NOMO-1 (cell line): ENCODE results near the gene ZSCAN16.

ENCODE experiments used
- DNase-seq, 2 experiments: peaks; one replicate each; lab custom pipeline; 2025; ENCODE audit not compliant: unreplicated experiment in 2 of 2; lab: John Stamatoyannopoulos, UW

ZSCAN16 gene

GRCh38 chr6:28125401-28125800 is 992 bp downstream of the ZSCAN16 start:
- no peak for DNase-seq

GRCh38 chr6:28134015-28134414 is 9.6 kb downstream of the ZSCAN16 start:
- peak; percentile 7 to 40 for DNase-seq

GRCh38 chr6:28134716-28135115 is 10.3 kb downstream of the ZSCAN16 start:
- peak in 1 of 2 experiments; percentile 1 for DNase-seq

- DNase-seq, result peak in 1 of 2 experiments; percentile 16
These were observed 11.0 kb downstream of the ZSCAN16 start for GRCh38 chr6:28135393-28135792.

GRCh38 chr6:28136585-28137504 is 12.4 kb downstream of the ZSCAN16 start:
- peak; percentile 73 to 74 for DNase-seq

- peak; percentile 23 to 57 for DNase-seq
These were observed 13.1 kb downstream of the ZSCAN16 start for GRCh38 chr6:28137505-28137981.

- no peak for DNase-seq
These were observed 15.6 kb downstream of the ZSCAN16 start for GRCh38 chr6:28139860-28140543.

GRCh38 chr6:28140616-28141015 is 16.2 kb downstream of the ZSCAN16 start:
- DNase-seq, result no peak

GRCh38 chr6:28141500-28142329 is 17.3 kb downstream of the ZSCAN16 start, which contains the start of gene ZKSCAN8:
TSS of gene ZKSCAN8 (plus strand) at chr6:28141883. CDS start at chr6:28148408, 6,525 bp downstream.
- DNase-seq, result peak; percentile 65 to 70

GRCh38 chr6:28142446-28142845 is 18.0 kb downstream of the ZSCAN16 start:
- DNase-seq, result peak in 1 of 2 experiments; percentile 4

DNA sequence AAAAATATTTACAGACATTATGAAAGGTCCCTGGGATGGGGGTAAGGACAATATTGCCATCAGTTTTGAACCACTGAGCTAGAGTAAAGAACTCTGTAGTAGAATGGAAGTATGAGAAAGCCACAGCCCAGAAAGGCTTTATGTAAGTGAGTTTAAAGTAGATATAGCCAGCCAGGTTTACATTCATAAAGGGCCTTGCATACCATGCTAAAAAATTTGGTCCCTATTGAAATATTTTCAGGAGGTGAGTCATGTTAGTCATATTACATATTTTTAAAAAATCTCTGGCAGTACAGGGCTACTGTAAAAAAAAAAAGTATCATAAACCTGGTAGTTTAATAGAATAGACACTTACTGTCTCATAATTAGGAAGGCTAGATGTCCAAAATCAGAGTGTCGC is 20.8 kb downstream of the ZSCAN16 start:
- DNase-seq, result no peak

- no peak for DNase-seq
These were observed 28.1 kb downstream of the ZSCAN16 start for GRCh38 chr6:28152531-28152930.

DNA sequence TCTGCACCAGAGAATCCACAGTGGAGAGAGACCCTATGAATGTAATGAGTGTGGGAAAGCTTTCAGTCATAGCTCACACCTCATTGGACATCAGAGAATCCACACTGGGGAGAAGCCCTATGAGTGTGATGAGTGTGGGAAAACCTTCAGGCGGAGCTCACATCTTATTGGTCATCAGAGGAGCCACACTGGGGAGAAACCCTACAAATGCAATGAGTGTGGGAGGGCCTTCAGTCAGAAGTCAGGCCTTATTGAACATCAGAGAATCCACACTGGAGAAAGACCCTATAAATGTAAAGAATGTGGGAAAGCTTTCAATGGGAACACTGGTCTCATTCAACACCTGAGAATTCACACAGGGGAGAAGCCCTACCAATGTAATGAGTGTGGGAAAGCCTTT is 29.1 kb downstream of the ZSCAN16 start:
- no peak for DNase-seq

DNA sequence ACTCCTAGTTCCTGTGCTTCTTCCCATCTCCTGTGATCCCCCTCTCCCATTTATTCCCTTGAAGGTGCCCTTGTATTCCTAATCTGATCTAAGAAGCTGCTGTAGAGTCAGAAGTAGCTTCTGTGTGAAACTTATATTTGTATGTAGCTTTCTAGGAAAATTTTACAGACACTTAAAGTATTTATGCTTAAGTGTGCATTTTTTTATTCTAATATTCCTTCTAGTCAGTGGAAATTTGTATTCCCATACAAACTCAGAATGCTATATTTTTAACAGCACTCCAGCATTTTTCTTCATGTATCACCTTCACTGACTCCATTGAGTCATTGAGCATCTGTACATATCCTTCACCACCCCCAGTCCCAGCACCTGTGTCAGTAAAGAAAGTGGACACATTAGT is 29.9 kb downstream of the ZSCAN16 start:
- no peak for DNase-seq

DNA sequence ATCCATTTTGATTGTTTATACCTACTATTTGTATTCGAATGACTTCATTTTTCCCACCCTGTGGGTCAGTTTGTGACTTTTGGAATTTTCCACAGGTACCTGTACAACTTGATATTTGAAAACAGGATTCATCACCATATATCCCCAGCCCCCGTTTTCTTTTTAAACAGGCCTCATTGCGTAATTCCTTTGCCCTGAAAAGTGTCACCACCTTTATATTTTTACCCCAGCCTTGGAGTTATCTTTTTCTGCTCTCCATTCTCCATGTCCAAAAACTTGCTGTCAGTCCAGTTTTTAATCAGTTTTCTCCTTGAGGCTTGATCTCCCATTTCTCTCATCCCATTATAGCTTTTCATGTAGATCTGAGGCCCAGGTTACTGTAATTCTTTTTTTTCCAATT is 33.9 kb downstream of the ZSCAN16 start:
- no peak for DNase-seq

- DNase-seq, result no peak
These were observed 34.7 kb downstream of the ZSCAN16 start for GRCh38 chr6:28159029-28159607.

- no peak for DNase-seq
These were observed 35.8 kb downstream of the ZSCAN16 start for GRCh38 chr6:28160233-28160632.

- DNase-seq, result peak; percentile 23 to 49
These were observed 37.1 kb downstream of the ZSCAN16 start for GRCh38 chr6:28161410-28162079.

DNA sequence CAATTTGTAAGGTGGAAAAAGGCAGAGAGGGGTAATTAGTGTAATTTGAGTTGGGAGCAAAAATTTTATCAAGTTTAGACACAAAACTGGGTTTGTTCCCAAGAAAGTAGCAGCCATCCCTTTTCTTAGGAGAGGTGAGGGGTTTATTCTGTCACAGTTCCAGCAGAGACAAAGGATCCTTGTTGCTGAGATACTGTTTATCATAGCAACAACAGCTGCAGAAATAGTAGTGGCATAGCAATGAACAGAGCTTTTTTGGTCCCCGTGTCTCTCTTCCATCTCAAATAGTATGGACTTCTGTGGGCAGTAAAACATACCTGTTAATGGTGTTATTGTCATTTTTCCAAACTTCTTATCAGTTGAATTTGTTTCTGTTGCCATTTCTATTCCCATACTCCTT is 41.2 kb downstream of the ZSCAN16 start:
- no peak for DNase-seq

DNA sequence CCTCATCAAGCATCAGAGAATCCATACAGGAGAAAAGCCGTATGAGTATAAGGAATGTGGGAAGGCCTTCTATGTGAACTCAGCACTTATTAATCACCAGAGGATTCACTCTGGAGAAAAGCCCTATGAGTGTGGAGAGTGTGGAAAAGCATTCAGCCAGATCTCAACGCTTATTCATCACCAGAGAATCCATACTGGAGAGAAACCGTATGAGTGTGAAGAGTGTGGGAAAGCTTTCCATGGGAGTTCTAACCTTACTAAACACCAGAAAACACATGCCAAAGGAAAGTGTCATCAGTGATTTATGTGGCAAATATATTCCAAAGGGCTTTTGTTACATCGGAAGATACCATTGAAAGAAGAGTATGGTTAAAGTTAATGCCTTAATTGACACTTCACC is 42.7 kb downstream of the ZSCAN16 start:
- no peak for DNase-seq
